PFSK-1 (cell line): Measurements from ENCODE around the gene CFAP73.

Experiments used
- FOXP2 ChIP-seq: optimal IDR thresholded peaks from 2 replicates; pipeline ENCODE3; 2011; ENCODE audit warnings: borderline replicate concordance, control low read depth, inconsistent platforms; ENCODE audit not compliant: insufficient read depth; ENCODE audit errors: extremely low read length, extremely low read depth
- POLR2AphosphoS5 ChIP-seq: IDR thresholded peaks from 2 replicates; pipeline ENCODE4 v1.6.1; 2012; ENCODE audit warnings: low read depth, mild to moderate bottlenecking, control low read depth, low read length, moderate library complexity
- SIN3A ChIP-seq: IDR thresholded peaks from 2 replicates; pipeline ENCODE4 v1.6.1; 2012; ENCODE audit warnings: mild to moderate bottlenecking, low read length, moderate library complexity, borderline replicate concordance; ENCODE audit not compliant: insufficient read depth
- TAF1 ChIP-seq: IDR thresholded peaks from 2 replicates; pipeline ENCODE4 v1.6.1; 2012; ENCODE audit warnings: low read length, control low read depth, borderline replicate concordance; ENCODE audit not compliant: insufficient read depth
- TF ChIP-seq, protein P1 (sequence below), 2 experiments: IDR thresholded peaks; 2 replicates each; pipeline versions ENCODE4 v1.6.1 to v1.8.0; 2011 to 2012; ENCODE audit warnings: low read depth in 2 of 2, low read length in 2 of 2, control low read depth in 1 of 2, inconsistent platforms in 1 of 2, mild to moderate bottlenecking in 1 of 2, moderate library complexity in 1 of 2; ENCODE audit not compliant: insufficient read depth in 1 of 2

CFAP73 gene

GRCh38 chr12:113172185-113172584 lies 22.7 kb downstream of the CFAP73 start:
- TF ChIP-seq FOXP2, result no peak
- no peak for TF ChIP-seq SIN3A
- no peak for TF ChIP-seq TAF1

DNA sequence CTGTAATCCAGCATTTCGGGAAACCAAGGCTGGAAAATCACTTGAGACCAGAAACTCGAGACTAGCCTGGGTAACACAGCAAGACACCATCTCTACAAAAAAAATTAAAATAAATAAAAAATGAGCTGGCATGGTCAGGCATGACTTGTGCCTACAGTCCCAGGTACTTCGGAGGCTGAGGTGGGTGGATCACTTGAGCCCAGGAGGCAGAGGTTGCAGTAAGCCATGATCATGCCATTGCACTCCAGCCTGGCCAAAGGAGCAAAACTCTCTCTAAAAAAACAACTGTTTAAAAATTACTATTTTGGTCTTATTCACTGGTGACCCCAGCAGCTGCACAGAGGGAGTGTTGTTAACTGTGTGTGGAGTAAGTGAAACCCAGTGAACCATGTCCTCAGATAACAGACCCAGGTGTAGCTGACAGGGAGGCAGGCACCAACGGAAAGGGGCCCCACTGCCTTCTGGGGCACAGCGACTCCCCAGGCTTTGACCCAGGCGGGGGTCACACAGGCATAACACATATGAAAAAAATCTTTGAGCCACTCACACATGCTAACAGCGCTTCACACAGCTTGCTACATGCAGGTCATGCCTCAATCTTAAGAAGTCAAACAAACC lies 23.7 kb downstream of the CFAP73 start:
- no peak for TF ChIP-seq POLR2AphosphoS5
- TF ChIP-seq FOXP2, result no peak
- TF ChIP-seq, protein P1, sequence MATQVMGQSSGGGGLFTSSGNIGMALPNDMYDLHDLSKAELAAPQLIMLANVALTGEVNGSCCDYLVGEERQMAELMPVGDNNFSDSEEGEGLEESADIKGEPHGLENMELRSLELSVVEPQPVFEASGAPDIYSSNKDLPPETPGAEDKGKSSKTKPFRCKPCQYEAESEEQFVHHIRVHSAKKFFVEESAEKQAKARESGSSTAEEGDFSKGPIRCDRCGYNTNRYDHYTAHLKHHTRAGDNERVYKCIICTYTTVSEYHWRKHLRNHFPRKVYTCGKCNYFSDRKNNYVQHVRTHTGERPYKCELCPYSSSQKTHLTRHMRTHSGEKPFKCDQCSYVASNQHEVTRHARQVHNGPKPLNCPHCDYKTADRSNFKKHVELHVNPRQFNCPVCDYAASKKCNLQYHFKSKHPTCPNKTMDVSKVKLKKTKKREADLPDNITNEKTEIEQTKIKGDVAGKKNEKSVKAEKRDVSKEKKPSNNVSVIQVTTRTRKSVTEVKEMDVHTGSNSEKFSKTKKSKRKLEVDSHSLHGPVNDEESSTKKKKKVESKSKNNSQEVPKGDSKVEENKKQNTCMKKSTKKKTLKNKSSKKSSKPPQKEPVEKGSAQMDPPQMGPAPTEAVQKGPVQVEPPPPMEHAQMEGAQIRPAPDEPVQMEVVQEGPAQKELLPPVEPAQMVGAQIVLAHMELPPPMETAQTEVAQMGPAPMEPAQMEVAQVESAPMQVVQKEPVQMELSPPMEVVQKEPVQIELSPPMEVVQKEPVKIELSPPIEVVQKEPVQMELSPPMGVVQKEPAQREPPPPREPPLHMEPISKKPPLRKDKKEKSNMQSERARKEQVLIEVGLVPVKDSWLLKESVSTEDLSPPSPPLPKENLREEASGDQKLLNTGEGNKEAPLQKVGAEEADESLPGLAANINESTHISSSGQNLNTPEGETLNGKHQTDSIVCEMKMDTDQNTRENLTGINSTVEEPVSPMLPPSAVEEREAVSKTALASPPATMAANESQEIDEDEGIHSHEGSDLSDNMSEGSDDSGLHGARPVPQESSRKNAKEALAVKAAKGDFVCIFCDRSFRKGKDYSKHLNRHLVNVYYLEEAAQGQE (IDR thresholded peaks at IDR 0.05; ENCODE audit: insufficient read depth in 1 of 2, low read depth in 2 of 2, low read length in 2 of 2), result no peak
- TF ChIP-seq SIN3A, result no peak
- no peak for TF ChIP-seq TAF1

DNA sequence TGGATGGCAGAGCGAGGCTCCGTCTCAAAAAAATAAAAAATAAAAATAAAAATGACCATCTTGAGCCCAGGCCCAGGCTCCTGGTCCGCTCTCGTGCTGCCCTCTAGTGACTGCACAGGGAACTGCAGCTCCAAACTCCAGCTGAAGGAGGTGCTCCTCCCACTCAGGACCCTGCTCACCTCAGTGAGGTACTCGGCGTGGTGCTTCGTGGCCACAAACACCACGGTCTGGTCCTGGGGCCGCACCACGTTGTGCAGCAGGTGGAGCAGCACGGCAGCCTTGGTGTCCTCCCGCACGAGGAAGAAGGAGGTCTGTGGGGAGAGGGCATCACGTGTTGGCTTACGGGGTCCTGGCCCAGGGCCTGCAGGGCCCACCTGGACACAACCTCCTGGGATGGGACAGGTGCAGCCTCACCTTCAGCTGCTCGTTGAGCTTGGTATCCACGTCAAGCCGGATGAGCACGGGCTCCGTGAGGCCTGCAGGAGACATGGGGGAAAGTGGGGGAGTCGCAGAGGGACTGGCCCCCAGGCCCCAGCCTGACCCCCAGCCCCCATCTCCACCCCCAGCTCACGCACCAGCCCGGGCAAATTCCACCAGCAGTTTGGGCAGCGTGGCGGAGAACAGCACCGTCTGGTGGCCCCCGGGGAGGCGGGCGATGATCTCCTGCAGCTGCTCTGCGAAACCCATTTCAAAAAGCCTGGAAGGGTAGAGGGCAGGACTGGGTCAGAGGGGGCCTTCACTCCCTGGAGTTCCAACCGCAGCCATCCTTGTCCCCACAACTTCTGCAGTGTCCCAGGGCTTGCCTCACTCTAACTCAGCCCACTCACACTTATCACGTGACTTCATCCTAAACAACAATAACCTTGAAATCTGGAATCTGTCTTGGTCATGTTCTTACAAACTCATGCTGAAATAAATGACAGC lies 25.2 kb downstream of the CFAP73 start:
- TF ChIP-seq SIN3A (no peak), TAF1 (no peak), POLR2AphosphoS5 (no peak), FOXP2 (no peak)
- TF ChIP-seq, protein P1 (IDR thresholded peaks at IDR 0.05; ENCODE audit: insufficient read depth in 1 of 2, low read depth in 2 of 2, low read length in 2 of 2), result no peak

DNA sequence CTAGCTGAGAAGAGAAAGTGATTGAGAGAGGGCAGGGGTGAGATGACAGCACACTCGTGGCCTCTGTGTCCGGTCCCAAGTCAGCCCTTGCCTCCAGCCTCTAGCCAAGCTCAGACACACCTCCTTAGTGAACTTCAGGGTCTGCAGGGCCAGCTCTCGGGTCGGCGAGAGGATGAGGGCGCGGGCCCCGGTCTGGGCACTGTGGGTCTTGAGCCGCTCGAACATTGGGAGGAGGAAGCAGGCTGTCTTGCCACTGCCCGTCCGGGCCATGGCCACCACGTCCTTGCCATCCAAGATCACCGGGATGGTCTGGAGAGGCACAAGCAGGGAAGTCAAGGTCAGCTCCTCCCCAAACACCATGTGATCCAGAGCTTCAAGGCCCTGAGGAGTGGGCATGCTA lies 29.5 kb downstream of the CFAP73 start:
- TF ChIP-seq TAF1, result no peak
- TF ChIP-seq FOXP2, result no peak
- no peak for TF ChIP-seq POLR2AphosphoS5
- TF ChIP-seq, protein P1 (IDR thresholded peaks at IDR 0.05; ENCODE audit: insufficient read depth in 1 of 2, low read depth in 2 of 2, low read length in 2 of 2), result no peak
- no peak for TF ChIP-seq SIN3A

DNA sequence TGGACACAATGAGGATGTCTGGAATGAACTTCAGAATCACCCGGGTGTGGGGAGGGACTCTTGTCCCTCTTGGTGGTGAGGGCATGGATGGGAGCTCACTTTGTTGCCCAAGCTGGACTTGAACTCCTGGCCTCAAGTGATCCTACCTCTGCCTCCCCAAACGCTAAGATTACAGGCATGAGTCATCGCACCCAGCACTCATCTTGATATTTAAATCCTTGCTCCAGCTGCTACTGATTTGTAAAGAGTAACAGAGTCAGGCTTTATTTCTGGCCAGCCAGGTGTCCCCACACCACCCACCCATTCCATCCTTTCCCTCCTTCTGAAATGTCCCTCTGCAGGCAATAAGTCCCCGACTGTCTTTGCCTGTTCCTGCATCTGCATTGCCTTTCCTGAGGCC lies 30.8 kb downstream of the CFAP73 start:
- no peak for TF ChIP-seq FOXP2
- no peak for TF ChIP-seq TAF1
- TF ChIP-seq, protein P1 (IDR thresholded peaks at IDR 0.05; ENCODE audit: insufficient read depth in 1 of 2, low read depth in 2 of 2, low read length in 2 of 2), result no peak
- TF ChIP-seq POLR2AphosphoS5, result no peak
- TF ChIP-seq SIN3A, result no peak
